ENCODE measurements around the gene GALNT2. TPM values are rescaled to one million over a fixed set of nuclear protein-coding genes. Genes with fewer than 3 reads are reported as not detected.

GALNT2 gene
- total and polyA plus RNA-seq, 9 of the 15 experiments (the other 6 are each of a cell fraction or from before 2014, with no cell fraction given): 1.6 to 106 (median 51.9) TPM

GRCh38 chr1:230067871-230068620, 1.0 kb downstream of the GALNT2 start (continued):
- no peak for TF ChIP-seq PREB (CRISPR knock-in tag; IDR thresholded peaks at IDR 0.05)
- TF ChIP-seq POLR2B (IDR thresholded peaks at IDR 0.05; ENCODE audit: low read depth, partially characterized antibody): no peak
- no peak for TF ChIP-seq SIN3B (IDR thresholded peaks at IDR 0.05; ENCODE audit: low read depth)
- TF ChIP-seq ELF2 (CRISPR knock-in tag; IDR thresholded peaks at IDR 0.05): no peak
- no peak for TF ChIP-seq GTF2B (IDR thresholded peaks at IDR 0.05; ENCODE audit: extremely low read depth, insufficient read length)
- no peak for TF ChIP-seq CBFA2T2 (conservative IDR thresholded peaks at IDR 0.05)
- no peak for TF ChIP-seq CEBPZ (IDR thresholded peaks at IDR 0.05; ENCODE audit: borderline replicate concordance, low read depth, low read length)
- no peak for TF ChIP-seq SMAD3 (CRISPR knock-in tag; conservative IDR thresholded peaks at IDR 0.05)
- no peak for TF ChIP-seq ETV6 (IDR thresholded peaks at IDR 0.05; ENCODE audit: borderline replicate concordance in 1 of 2, low read depth in 2 of 2, low read length in 1 of 2)
- TF ChIP-seq ETV6 (CRISPR knock-in tag; IDR thresholded peaks at IDR 0.05; ENCODE audit: borderline replicate concordance): no peak
- no peak for TF ChIP-seq ZNF740 (CRISPR knock-in tag; IDR thresholded peaks at IDR 0.05)
- TF ChIP-seq ZNF740 (tag; IDR thresholded peaks at IDR 0.05): no peak
- TF ChIP-seq ZNF280B (CRISPR knock-in tag; IDR thresholded peaks at IDR 0.05): no peak
- TF ChIP-seq NUFIP1 (IDR thresholded peaks at IDR 0.05; ENCODE audit: partially characterized antibody): no peak
- no peak for TF ChIP-seq ZNF408 (CRISPR knock-in tag; IDR thresholded peaks at IDR 0.05; ENCODE audit: low read depth)
- no peak for TF ChIP-seq KHSRP (IDR thresholded peaks at IDR 0.05)
- no peak for TF ChIP-seq NBN (IDR thresholded peaks at IDR 0.05; ENCODE audit: low read depth)
- no peak for TF ChIP-seq KDM5B (IDR thresholded peaks at IDR 0.05; ENCODE audit: insufficient replicate concordance, low read depth, low read length)
- TF ChIP-seq SMARCE1 (IDR thresholded peaks at IDR 0.05): no peak
- no peak for TF ChIP-seq ZNF561 (CRISPR knock-in tag; conservative IDR thresholded peaks at IDR 0.05)
- 0 out of 2 replicates have a peak, but pooled peaks have one; percentile 6 for TF ChIP-seq ETV1 (tag; conservative IDR thresholded peaks at IDR 0.05; ENCODE audit: low read depth)

All from K562 (cell line).